ENCODE data around the gene ACSF2. TPM values are rescaled to one million over a fixed set of nuclear protein-coding genes. Genes with fewer than 3 reads are reported as not detected.

The ACSF2 gene
- total RNA-seq, 4 donors from 2014 or later: 20.5 to 69.3 (median 31.9) TPM

- Histone ChIP-seq H3K9me3 (no peaks in the 10 kb centered on the region), H3K36me3 (peaks cover 0 to 63% (median 30%) of the 10 kb centered on the region in 3 donors), H3K4me3 (no peak overlapping the region), H3K27me3 (no peaks in the 10 kb centered on the region), H3K4me1 (peaks cover 0 to 30% (median 21%) of the 10 kb centered on the region in 4 donors), H3K27ac (no peak overlapping the region)
- DNase-seq (ENCODE audit: low spot score in 2 of 2): no peak
- TF ChIP-seq, protein P1, sequence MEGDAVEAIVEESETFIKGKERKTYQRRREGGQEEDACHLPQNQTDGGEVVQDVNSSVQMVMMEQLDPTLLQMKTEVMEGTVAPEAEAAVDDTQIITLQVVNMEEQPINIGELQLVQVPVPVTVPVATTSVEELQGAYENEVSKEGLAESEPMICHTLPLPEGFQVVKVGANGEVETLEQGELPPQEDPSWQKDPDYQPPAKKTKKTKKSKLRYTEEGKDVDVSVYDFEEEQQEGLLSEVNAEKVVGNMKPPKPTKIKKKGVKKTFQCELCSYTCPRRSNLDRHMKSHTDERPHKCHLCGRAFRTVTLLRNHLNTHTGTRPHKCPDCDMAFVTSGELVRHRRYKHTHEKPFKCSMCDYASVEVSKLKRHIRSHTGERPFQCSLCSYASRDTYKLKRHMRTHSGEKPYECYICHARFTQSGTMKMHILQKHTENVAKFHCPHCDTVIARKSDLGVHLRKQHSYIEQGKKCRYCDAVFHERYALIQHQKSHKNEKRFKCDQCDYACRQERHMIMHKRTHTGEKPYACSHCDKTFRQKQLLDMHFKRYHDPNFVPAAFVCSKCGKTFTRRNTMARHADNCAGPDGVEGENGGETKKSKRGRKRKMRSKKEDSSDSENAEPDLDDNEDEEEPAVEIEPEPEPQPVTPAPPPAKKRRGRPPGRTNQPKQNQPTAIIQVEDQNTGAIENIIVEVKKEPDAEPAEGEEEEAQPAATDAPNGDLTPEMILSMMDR (IDR thresholded peaks at IDR 0.05): no peak
- TF ChIP-seq EP300 (IDR thresholded peaks at IDR 0.05) (no peak), POLR2A (IDR thresholded peaks at IDR 0.05) (no peak)
- WGBS, 2 donors: 85 to 91% methylated on average over 5 of the region's 5 CpGs
These were observed 32.3 kb upstream of the ACSF2 start for GRCh38 chr17:50393700-50394099.

- Histone ChIP-seq H3K27ac (no peak overlapping the region), H3K4me1 (peaks cover 0 to 30% (median 21%) of the 10 kb centered on the region in 4 donors), H3K4me3 (no peak overlapping the region), H3K36me3 (peaks cover 0 to 53% (median 23%) of the 10 kb centered on the region in 3 donors), H3K9me3 (no peaks in the 10 kb centered on the region), H3K27me3 (no peaks in the 10 kb centered on the region)
- no peak for DNase-seq (ENCODE audit: low spot score in 2 of 2)
- TF ChIP-seq, protein P1 (IDR thresholded peaks at IDR 0.05): no peak
- TF ChIP-seq POLR2A (IDR thresholded peaks at IDR 0.05): no peak
- TF ChIP-seq EP300 (IDR thresholded peaks at IDR 0.05): no peak
- WGBS, 2 donors: 34 to 59% methylated on average over 3 of the region's 3 CpGs
These were observed 31.3 kb upstream of the ACSF2 start for GRCh38 chr17:50394711-50395110.

DNA sequence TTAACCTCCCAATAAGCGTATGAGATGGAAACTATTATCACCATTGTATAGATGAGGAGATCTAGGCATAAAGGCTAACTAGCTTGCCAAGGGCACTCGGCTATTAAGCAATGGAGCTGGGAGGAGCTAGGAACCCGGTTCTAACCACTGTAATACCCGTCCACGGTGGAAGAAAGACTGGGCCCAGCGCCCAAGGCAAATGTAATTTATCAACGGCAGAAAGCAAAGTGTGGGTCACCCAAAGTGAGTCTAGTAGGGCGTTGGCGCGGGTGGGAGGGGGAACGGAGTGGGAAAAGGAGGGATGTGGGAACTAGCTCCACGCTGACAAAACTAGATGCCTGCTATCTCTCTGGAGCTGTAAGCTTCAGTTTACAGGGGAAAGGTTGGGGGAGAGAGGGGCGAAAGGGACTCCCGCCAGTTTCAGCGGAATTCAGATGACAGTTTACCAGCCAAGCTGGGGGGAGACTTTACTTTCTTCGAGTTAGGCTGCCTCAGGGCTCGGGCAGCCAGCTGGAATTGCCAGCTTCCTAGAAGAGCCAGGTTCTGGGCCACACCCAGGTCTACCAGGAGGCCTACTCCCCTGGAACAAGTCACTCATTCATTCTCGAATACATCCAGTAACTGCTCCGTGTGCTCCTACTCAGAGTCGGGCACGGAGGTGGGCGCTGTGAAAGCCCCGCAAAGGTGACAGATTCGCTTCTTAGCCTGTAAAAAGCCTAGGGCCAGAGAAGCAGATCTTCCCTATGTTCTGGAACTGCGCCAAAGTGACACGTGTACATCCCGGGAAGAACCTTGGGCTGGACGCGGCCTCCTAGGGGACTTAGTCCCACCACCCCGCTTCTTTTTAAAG is 29.5 kb upstream of the ACSF2 start:
- Histone ChIP-seq H3K4me3 (peak overlapping the region; percentile 82 to 98 (median 87)), H3K27me3 (no peaks in the 10 kb centered on the region), H3K36me3 (peaks cover 0 to 35% (median 8%) of the 10 kb centered on the region in 3 donors), H3K9me3 (no peaks in the 10 kb centered on the region), H3K4me1 (peaks cover 0 to 30% (median 21%) of the 10 kb centered on the region in 4 donors), H3K27ac (peak overlapping the region; percentile 23 to 89 (median 80))
- peak in 1 of 2 donors; percentile 19 for DNase-seq (ENCODE audit: low spot score in 2 of 2)
- 2 to 3% methylated on average over 25 to 30 of the region's 30 CpGs for WGBS, 2 donors
- TF ChIP-seq, protein P1 (IDR thresholded peaks at IDR 0.05): no peak
- TF ChIP-seq POLR2A (IDR thresholded peaks at IDR 0.05) (no peak), EP300 (IDR thresholded peaks at IDR 0.05) (no peak)

- peak; percentile 72 to 83 for DNase-seq (ENCODE audit: low spot score in 2 of 2)
- H3K9me3 ChIP-seq: no peaks in the 10 kb centered on the region
- H3K4me1 ChIP-seq: peaks cover 0 to 30% (median 21%) of the 10 kb centered on the region in 4 donors
- H3K27ac ChIP-seq: peak within 1 kb of the TSS; percentile 23 to 89 (median 80)
- peak within 1 kb of the TSS; percentile 82 to 98 (median 87) for H3K4me3 ChIP-seq
- H3K27me3 ChIP-seq: no peaks in the 10 kb centered on the region
- WGBS, 2 donors: 1 to 3% methylated on average over 43 to 45 of the region's 70 CpGs
- H3K36me3 ChIP-seq: peaks cover 0 to 27% (median 0%) of the 10 kb centered on the region in 3 donors
- TF ChIP-seq EP300 (IDR thresholded peaks at IDR 0.05) (peak; percentile 56 to 81), POLR2A (IDR thresholded peaks at IDR 0.05) (peak; percentile 31 to 51)
- TF ChIP-seq, protein P1 (IDR thresholded peaks at IDR 0.05): peak; percentile 95 to 100 (median 97)
These were observed 28.7 kb upstream of the ACSF2 start, which contains the start of gene LRRC59 for GRCh38 chr17:50397111-50397918. LRRC59 (minus strand) TSS chr17:50397523; CDS start chr17:50397317, 206 bp downstream.

Data from tibial nerve (tissue), 4 donors.